ENCODE measurements around the gene TTPAL.

GRCh38 chr20:44463466-44463865, 12.2 kb upstream of the TTPAL start:
- TF ChIP-seq CTCF (IDR thresholded peaks at IDR 0.05), result no peak
- TF ChIP-seq POLR2A (IDR thresholded peaks at IDR 0.05), result no peak
